ENCODE results near the gene CAMK2D.

CAMK2D gene

DNA sequence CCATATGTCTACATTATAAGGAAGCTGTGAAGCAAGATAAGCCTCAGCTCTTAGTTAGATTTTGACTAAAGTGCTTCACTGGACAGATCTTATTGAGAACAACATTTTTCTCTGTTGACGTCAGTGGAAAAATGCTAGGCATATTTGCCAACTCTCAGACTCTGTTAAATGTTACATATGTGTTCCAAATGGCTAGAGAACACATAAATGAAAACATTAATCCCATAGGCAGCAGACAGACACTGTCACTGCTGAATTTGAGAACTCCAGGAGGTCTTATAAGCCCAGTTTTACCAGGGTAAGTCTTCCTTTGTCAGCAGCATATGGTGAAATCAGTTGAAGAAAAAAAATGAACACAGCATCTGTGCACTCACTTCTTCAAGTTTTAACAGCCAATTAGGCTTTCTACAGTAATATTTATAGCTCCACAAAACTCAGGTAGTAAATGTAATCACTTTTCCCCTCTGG lies 186.9 kb downstream of the CAMK2D start:
- H4K20me1 ChIP-seq (ENCODE audit: insufficient read depth, low read length), result no peaks in the 10 kb centered on the region
- no peak overlapping the region for H3K9ac ChIP-seq (ENCODE audit: low read length)
- H3K79me2 ChIP-seq (ENCODE audit: low read length), result no peaks in the 10 kb centered on the region
- no peaks in the 10 kb centered on the region for H3K36me3 ChIP-seq (replicated peaks; ENCODE audit: insufficient read depth, low read length)
- no peaks in the 10 kb centered on the region for H3K4me1 ChIP-seq (ENCODE audit: low read length)
- H3K4me3 ChIP-seq (ENCODE audit: low read length), result no peak overlapping the region
- H3F3A ChIP-seq (ENCODE audit: insufficient read depth, low read length), result no peaks in the 10 kb centered on the region
- no peak overlapping the region for H2AFZ ChIP-seq (ENCODE audit: low read length)
- no peaks in the 10 kb centered on the region for H3K27me3 ChIP-seq (replicated peaks; ENCODE audit: insufficient read depth, low read length)
- no peak overlapping the region for H3K4me2 ChIP-seq (ENCODE audit: low read depth, low read length)
- no peak overlapping the region for H3K27ac ChIP-seq (ENCODE audit: low read length)
- H3K9me2 ChIP-seq (replicated peaks; ENCODE audit: insufficient read depth, low read length), result no peaks in the 10 kb centered on the region
- no peak for TF ChIP-seq EZH2 (optimal IDR thresholded peaks at IDR 0.05; ENCODE audit: low read depth, low read length)
- TF ChIP-seq, protein P1, sequence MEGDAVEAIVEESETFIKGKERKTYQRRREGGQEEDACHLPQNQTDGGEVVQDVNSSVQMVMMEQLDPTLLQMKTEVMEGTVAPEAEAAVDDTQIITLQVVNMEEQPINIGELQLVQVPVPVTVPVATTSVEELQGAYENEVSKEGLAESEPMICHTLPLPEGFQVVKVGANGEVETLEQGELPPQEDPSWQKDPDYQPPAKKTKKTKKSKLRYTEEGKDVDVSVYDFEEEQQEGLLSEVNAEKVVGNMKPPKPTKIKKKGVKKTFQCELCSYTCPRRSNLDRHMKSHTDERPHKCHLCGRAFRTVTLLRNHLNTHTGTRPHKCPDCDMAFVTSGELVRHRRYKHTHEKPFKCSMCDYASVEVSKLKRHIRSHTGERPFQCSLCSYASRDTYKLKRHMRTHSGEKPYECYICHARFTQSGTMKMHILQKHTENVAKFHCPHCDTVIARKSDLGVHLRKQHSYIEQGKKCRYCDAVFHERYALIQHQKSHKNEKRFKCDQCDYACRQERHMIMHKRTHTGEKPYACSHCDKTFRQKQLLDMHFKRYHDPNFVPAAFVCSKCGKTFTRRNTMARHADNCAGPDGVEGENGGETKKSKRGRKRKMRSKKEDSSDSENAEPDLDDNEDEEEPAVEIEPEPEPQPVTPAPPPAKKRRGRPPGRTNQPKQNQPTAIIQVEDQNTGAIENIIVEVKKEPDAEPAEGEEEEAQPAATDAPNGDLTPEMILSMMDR (IDR thresholded peaks at IDR 0.05; ENCODE audit: low read length), result no peak
- TF ChIP-seq EZH2phosphoT487 (IDR thresholded peaks at IDR 0.05; ENCODE audit: low read length), result no peak
- no peak for DNase-seq
- no peaks in the 10 kb centered on the region for H3K9me3 ChIP-seq (replicated peaks; ENCODE audit: insufficient read depth, low read length)

DNA sequence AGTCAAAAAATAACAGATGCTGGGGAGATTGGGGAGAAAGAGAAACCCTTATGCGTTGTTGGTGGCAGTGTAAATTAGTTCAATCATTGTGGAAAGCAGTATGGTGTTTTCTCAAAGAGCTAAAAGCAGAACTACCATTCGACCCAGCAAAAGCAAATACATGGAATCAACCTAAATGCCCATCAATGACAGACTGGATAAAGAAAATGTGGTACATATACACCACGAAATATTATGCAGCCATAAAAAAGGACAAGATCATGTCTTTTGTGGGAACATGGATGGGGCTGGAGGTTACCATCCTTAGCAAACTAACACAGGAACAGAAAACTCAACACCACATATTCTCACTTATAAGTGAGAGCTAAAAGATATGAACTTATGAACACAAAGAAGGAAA lies 188.9 kb downstream of the CAMK2D start:
- Histone ChIP-seq H3K4me2 (ENCODE audit: low read depth, low read length) (no peak overlapping the region), H3K9me3 (replicated peaks; ENCODE audit: insufficient read depth, low read length) (no peaks in the 10 kb centered on the region), H3K4me3 (ENCODE audit: low read length) (no peak overlapping the region), H3K4me1 (ENCODE audit: low read length) (no peaks in the 10 kb centered on the region), H3K9me2 (replicated peaks; ENCODE audit: insufficient read depth, low read length) (no peaks in the 10 kb centered on the region), H3K36me3 (replicated peaks; ENCODE audit: insufficient read depth, low read length) (no peaks in the 10 kb centered on the region), H4K20me1 (ENCODE audit: insufficient read depth, low read length) (no peaks in the 10 kb centered on the region), H3K27me3 (replicated peaks; ENCODE audit: insufficient read depth, low read length) (peaks cover 7% of the 10 kb centered on the region), H3K9ac (ENCODE audit: low read length) (no peak overlapping the region), H3K79me2 (ENCODE audit: low read length) (no peaks in the 10 kb centered on the region), H3F3A (ENCODE audit: insufficient read depth, low read length) (no peaks in the 10 kb centered on the region), H3K27ac (ENCODE audit: low read length) (no peak overlapping the region), H2AFZ (ENCODE audit: low read length) (no peak overlapping the region)
- no peak for TF ChIP-seq EZH2 (optimal IDR thresholded peaks at IDR 0.05; ENCODE audit: low read depth, low read length)
- TF ChIP-seq, protein P1 (IDR thresholded peaks at IDR 0.05; ENCODE audit: low read length), result no peak
- no peak for TF ChIP-seq EZH2phosphoT487 (IDR thresholded peaks at IDR 0.05; ENCODE audit: low read length)
- DNase-seq, result no peak

DNA sequence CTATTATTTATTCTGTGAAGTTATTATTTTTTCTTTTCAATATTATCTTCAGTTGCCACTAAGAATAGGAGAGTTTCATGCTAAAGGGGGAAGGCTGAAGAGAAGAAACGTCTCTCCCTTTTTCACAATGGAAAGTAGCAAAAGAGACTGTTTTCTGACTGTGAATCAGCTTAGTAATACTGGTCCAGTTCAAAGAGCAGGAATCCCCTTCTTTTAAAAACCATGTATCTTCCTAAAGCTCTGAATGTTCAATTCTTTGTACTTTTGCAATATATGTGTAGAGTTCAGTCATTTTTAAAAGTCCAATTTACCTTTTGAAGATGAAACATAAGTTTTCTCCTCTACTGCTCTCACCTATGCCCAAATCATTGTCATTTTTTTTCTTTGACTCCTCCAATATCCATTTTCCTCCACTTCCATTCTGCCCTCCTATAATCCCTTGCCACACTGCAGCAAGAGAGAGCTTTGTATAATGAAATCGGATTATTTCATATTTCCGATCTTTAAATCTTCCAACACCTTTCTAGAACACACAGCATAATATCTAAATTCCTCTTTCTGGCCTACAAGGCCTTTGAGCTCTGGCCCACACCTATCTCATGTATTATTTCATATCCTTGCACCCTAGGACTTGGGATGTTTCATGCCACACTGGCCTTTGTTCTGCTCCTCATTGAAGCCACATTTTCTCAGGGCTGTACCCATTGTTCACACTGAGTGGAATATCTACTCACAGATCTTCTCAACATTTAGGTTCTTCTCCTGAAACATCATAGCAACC lies 195.3 kb downstream of the CAMK2D start:
- Histone ChIP-seq H3K9me3 (replicated peaks; ENCODE audit: insufficient read depth, low read length) (no peaks in the 10 kb centered on the region), H3K4me3 (ENCODE audit: low read length) (no peak overlapping the region), H3K36me3 (replicated peaks; ENCODE audit: insufficient read depth, low read length) (no peaks in the 10 kb centered on the region), H3K27me3 (replicated peaks; ENCODE audit: insufficient read depth, low read length) (peaks cover 42% of the 10 kb centered on the region), H3K4me2 (ENCODE audit: low read depth, low read length) (no peak overlapping the region), H3F3A (ENCODE audit: insufficient read depth, low read length) (peaks cover 5% of the 10 kb centered on the region; the same call in 1 of the 2 replicates), H3K9ac (ENCODE audit: low read length) (no peak overlapping the region), H3K4me1 (ENCODE audit: low read length) (peaks cover 29% of the 10 kb centered on the region), H3K27ac (ENCODE audit: low read length) (no peak overlapping the region), H4K20me1 (ENCODE audit: insufficient read depth, low read length) (no peaks in the 10 kb centered on the region), H3K79me2 (ENCODE audit: low read length) (no peaks in the 10 kb centered on the region), H2AFZ (ENCODE audit: low read length) (no peak overlapping the region), H3K9me2 (replicated peaks; ENCODE audit: insufficient read depth, low read length) (no peaks in the 10 kb centered on the region)
- TF ChIP-seq, protein P1 (IDR thresholded peaks at IDR 0.05; ENCODE audit: low read length), result no peak
- no peak for TF ChIP-seq EZH2phosphoT487 (IDR thresholded peaks at IDR 0.05; ENCODE audit: low read length)
- TF ChIP-seq EZH2 (optimal IDR thresholded peaks at IDR 0.05; ENCODE audit: low read depth, low read length), result no peak
- DNase-seq, result no peak
